HEK293T (cell line): Measurements from ENCODE around the gene FMO1.

ENCODE experiments used
- ARNT ChIP-seq: fragments of 450-650 bp; IDR thresholded peaks from 2 replicates; pipeline ENCODE4 v1.6.1; 2017; ENCODE audit warnings: mild to moderate bottlenecking
- BHLHE40 ChIP-seq: fragments of 450-650 bp; IDR thresholded peaks from 2 replicates; pipeline ENCODE4 v1.6.1; 2016; ENCODE audit warnings: mild to moderate bottlenecking, moderate library complexity, borderline replicate concordance
- ELF4 ChIP-seq: fragments of 450-650 bp; IDR thresholded peaks from 2 replicates; pipeline ENCODE4 v1.6.1; 2017; ENCODE audit warnings: antibody characterized with exemption
- FOXA1 ChIP-seq: fragments of 450-650 bp; IDR thresholded peaks from 2 replicates; pipeline ENCODE4 v1.6.1; 2016; ENCODE audit warnings: mild to moderate bottlenecking
- FOXK2 ChIP-seq: fragments of 450-650 bp; IDR thresholded peaks from 2 replicates; pipeline ENCODE4 v1.6.1; 2016; ENCODE audit warnings: mild to moderate bottlenecking
- HDGF ChIP-seq: fragments of 450-650 bp; IDR thresholded peaks from 2 replicates; pipeline ENCODE4 v1.6.1; 2017; ENCODE audit warnings: antibody characterized with exemption, borderline replicate concordance
- PKNOX1 ChIP-seq: fragments of 450-650 bp; IDR thresholded peaks from 2 replicates; pipeline ENCODE4 v1.6.1; 2016
- SP1 ChIP-seq: fragments of 450-650 bp; IDR thresholded peaks from 2 replicates; pipeline ENCODE4 v1.6.1; 2017
- SUZ12 ChIP-seq: fragments of 450-650 bp; IDR thresholded peaks from 2 replicates; pipeline ENCODE4 v1.6.1; 2016; ENCODE audit warnings: mild to moderate bottlenecking

GRCh38 chr1:171266930-171267329, 18.6 kb downstream of the FMO1 start:
- no peak for TF ChIP-seq PKNOX1
- no peak for TF ChIP-seq FOXK2
- TF ChIP-seq ELF4: no peak
- no peak for TF ChIP-seq FOXA1
- no peak for TF ChIP-seq SUZ12
- no peak for TF ChIP-seq HDGF
- no peak for TF ChIP-seq SP1
- TF ChIP-seq BHLHE40: no peak
- no peak for TF ChIP-seq ARNT
